Left cardiac atrium (tissue), 4 donors: ENCODE results near the gene LONP1. TPM values are rescaled to one million over a fixed set of nuclear protein-coding genes. Genes with fewer than 3 reads are reported as not detected.
"Not testable (repeated sequence)": the region's sequence is repeated elsewhere in the genome, so short reads cannot be mapped to it uniquely, and the experiment has no call there.

Source experiments
- ATAC-seq, 2 donors: fragments of 200-7000 bp; cut with Tn5 transposase; one replicate each; pipeline ENCODE4 v1.9.1; 2020; ENCODE audit warnings: mild to moderate bottlenecking in 2 of 2, moderate library complexity in 2 of 2
- DNase-seq: peaks from one replicate; pipeline ENCODE4 v3.0.0-alpha.2; 2020
- intact Hi-C, 2 donors: fragments of 100-400 bp; cut with DNase I; formaldehyde crosslinking; loops; one replicate each; pipeline versions ENCODE4 v1.14.1 to v1.15.1; 2022 to 2023
- long read RNA-seq: library from polyadenylated mRNA; unstranded; transcript quantifications from one replicate; pipeline ENCODE4 v2.0.0, GENCODE V29; 2021
- total RNA-seq, 2 donors: library from RNA; stranded (reverse); fragmentation: NEBNext Ultra II Directional; extraction: Animal tissue kit (Norgen Biotek cat#: 25700); gene quantifications; one replicate each; pipeline ENCODE4 v1.2.1, GENCODE V29; 2021
- donor health status: DM: no; HTN: yes; CAD: no.
- donor health status: DM: no; HTN: yes; CAD: no; lungs with severe emphysema.
- donor health status: DM: yes; HTN: yes; CAD: no.
- donor health status: Dilated cardiomyopathy.

The LONP1 gene
- total RNA-seq: 10 to 100 TPM; 51.4 to 57.1 TPM
- long read RNA-seq, transcript LONP1-201 (18 exons, 3,236 nt): major isoform, 206 of 236 reads
- long read RNA-seq, partial matches to known transcripts: 21 of 236 reads
- long read RNA-seq, other reads (novel, unspliced or antisense): 9 of 236 reads

- ATAC-seq (peak; percentile 97 to 98), DNase-seq (peak; percentile 99)
- intact Hi-C loops: no loop called here
Observed at GRCh38 chr19:5719961-5720790, at the start of gene LONP1, which contains the start of gene CATSPERD. TSS of gene LONP1 (minus strand) at chr19:5720146. CDS start at chr19:5720132, 14 bp downstream. TSS of gene CATSPERD (plus strand) at chr19:5720637. CDS start at chr19:5720738, 101 bp downstream.

- DNase-seq (no peak), ATAC-seq (no peak)
- intact Hi-C loops: no loop called here
Observed at GRCh38 chr19:5767949-5768348, 48.0 kb upstream of the LONP1 start.

- no peak for DNase-seq
- ATAC-seq: no peak
- intact Hi-C loops: no loop called here
Observed at GRCh38 chr19:5765220-5765619, 45.3 kb upstream of the LONP1 start.

- ATAC-seq (no peak), DNase-seq (no peak)
- intact Hi-C loops: no loop called here
Observed at GRCh38 chr19:5762608-5763217, 42.8 kb upstream of the LONP1 start.

- intact Hi-C loops: no loop called here
- no peak for ATAC-seq
- DNase-seq: no peak
Observed at GRCh38 chr19:5753743-5754142, 33.8 kb upstream of the LONP1 start.

GRCh38 chr19:5751709-5752108, 31.8 kb upstream of the LONP1 start:
- ATAC-seq (no peak), DNase-seq (no peak)
- intact Hi-C loops: no loop called here

GRCh38 chr19:5749505-5749904, 29.6 kb upstream of the LONP1 start:
- ATAC-seq: no peak
- intact Hi-C loops: no loop called here
- no peak for DNase-seq

- DNase-seq, intact Hi-C loops, ATAC-seq: not testable (repeated sequence)
Observed at GRCh38 chr19:5748920-5749319, 29.0 kb upstream of the LONP1 start.

GRCh38 chr19:5744999-5745398, 25.1 kb upstream of the LONP1 start:
- ATAC-seq, intact Hi-C loops, DNase-seq: not testable (repeated sequence)

- DNase-seq: no peak
- ATAC-seq: no peak
- intact Hi-C loops: no loop called here
Observed at GRCh38 chr19:5743630-5744029, 23.7 kb upstream of the LONP1 start.

- DNase-seq (no peak), ATAC-seq (no peak)
- intact Hi-C loops: no loop called here
Observed at GRCh38 chr19:5742051-5742450, 22.1 kb upstream of the LONP1 start.

- intact Hi-C loops: no loop called here
- no peak for ATAC-seq
- no peak for DNase-seq
Observed at GRCh38 chr19:5738423-5738822, 18.5 kb upstream of the LONP1 start.

GRCh38 chr19:5733172-5733571, 13.2 kb upstream of the LONP1 start:
- DNase-seq, ATAC-seq, intact Hi-C loops: not testable (repeated sequence)

- intact Hi-C loops: no loop called here
- ATAC-seq (no peak), DNase-seq (no peak)
Observed at GRCh38 chr19:5727453-5728050, 7.6 kb upstream of the LONP1 start.

- DNase-seq: no peak
- ATAC-seq: peak in 1 of 2 donors; percentile 2
- intact Hi-C loops: no loop called here
Observed at GRCh38 chr19:5719274-5719960, 529 bp downstream of the LONP1 start.

GRCh38 chr19:5718579-5719273, 1.2 kb downstream of the LONP1 start:
- intact Hi-C loops: no loop called here
- ATAC-seq: no peak
- DNase-seq: no peak

- no peak for DNase-seq
- intact Hi-C loops: no loop called here
- ATAC-seq: no peak
Observed at GRCh38 chr19:5718037-5718578, 1.8 kb downstream of the LONP1 start.

GRCh38 chr19:5717215-5717935, 2.6 kb downstream of the LONP1 start:
- no peak for DNase-seq
- intact Hi-C loops: no loop called here
- ATAC-seq: no peak
